CD4-positive, alpha-beta T cell treated with Interferon gamma for 1 hour (primary cell): ENCODE data around the gene SENP3.
A peak's percentile ranks its signal among the peaks of the same experiment; 100 is the strongest.

Experiments
- DNase-seq: peaks from one replicate; pipeline ENCODE4 v3.0.0-alpha.2; 2020

SENP3 gene

GRCh38 chr17:7561589-7562207, at the start of gene SENP3:
Gene SENP3, plus strand, starts transcription at chr17:7561919. Its CDS starts 1,158 bp downstream, at chr17:7563077.
- peak; percentile 93 for DNase-seq

GRCh38 chr17:7512105-7512504, 49.6 kb upstream of the SENP3 start:
- no peak for DNase-seq

- DNase-seq: no peak
Measured at GRCh38 chr17:7512824-7513540, 48.7 kb upstream of the SENP3 start.

GRCh38 chr17:7513850-7514419, 47.8 kb upstream of the SENP3 start:
- no peak for DNase-seq

- no peak for DNase-seq
Measured at GRCh38 chr17:7515911-7516610, 45.7 kb upstream of the SENP3 start.

- peak; percentile 29 for DNase-seq
Measured at GRCh38 chr17:7523033-7523432, 38.7 kb upstream of the SENP3 start.

- DNase-seq: no peak
Measured at GRCh38 chr17:7528842-7529241, 32.9 kb upstream of the SENP3 start.

- no peak for DNase-seq
Measured at GRCh38 chr17:7530023-7530900, 31.5 kb upstream of the SENP3 start.

- no peak for DNase-seq
Measured at GRCh38 chr17:7538050-7538449, 23.7 kb upstream of the SENP3 start.

- no peak for DNase-seq
Measured at GRCh38 chr17:7538891-7539545, 22.7 kb upstream of the SENP3 start.

GRCh38 chr17:7541074-7541621, 20.6 kb upstream of the SENP3 start:
- DNase-seq: no peak

- no peak for DNase-seq
Measured at GRCh38 chr17:7544911-7545310, 16.8 kb upstream of the SENP3 start.

GRCh38 chr17:7548585-7549400, 12.9 kb upstream of the SENP3 start, which contains the start of gene TNFSF12:
Gene TNFSF12, plus strand, starts transcription at chr17:7549058. Its CDS starts 96 bp downstream, at chr17:7549154.
- peak; percentile 25 for DNase-seq

GRCh38 chr17:7549401-7550055, 12.2 kb upstream of the SENP3 start:
- DNase-seq: peak; percentile 39

- no peak for DNase-seq
Measured at GRCh38 chr17:7550344-7550743, 11.4 kb upstream of the SENP3 start.

GRCh38 chr17:7551396-7551795, 10.3 kb upstream of the SENP3 start:
- DNase-seq: no peak

- DNase-seq: peak; percentile 33
Measured at GRCh38 chr17:7552621-7553051, 9.1 kb upstream of the SENP3 start.

- DNase-seq: no peak
Measured at GRCh38 chr17:7553356-7553755, 8.4 kb upstream of the SENP3 start.

GRCh38 chr17:7555320-7555948, 6.3 kb upstream of the SENP3 start:
- DNase-seq: no peak

- DNase-seq: no peak
Measured at GRCh38 chr17:7556627-7557026, 5.1 kb upstream of the SENP3 start.
